G401 (cell line): ENCODE data around the gene ADSS1. TPM values are rescaled to one million over a fixed set of nuclear protein-coding genes. Genes with fewer than 3 reads are reported as not detected.

ENCODE experiments used
- DNase-seq: peaks from one replicate; pipeline ENCODE4 v3.0.0-alpha.2; 2015; ENCODE audit warnings: low spot score
- in situ Hi-C: cut with HindIII; loops from 2 replicates; pipeline ENCODE4 v1.10.0; 2016; ENCODE audit warnings: low sequenced_read_pairs, mixed read lengths
- total RNA-seq: library from RNA; depleted of rRNA; stranded (reverse); fragments of >200 nt; shearing (Covaris generic); gene quantifications from 2 replicates; pipeline ENCODE4 v1.2.3, GENCODE V29; 2014

ADSS1 gene
- total RNA-seq, 1 experiment from 2014 or later, result 19.5 TPM

DNA sequence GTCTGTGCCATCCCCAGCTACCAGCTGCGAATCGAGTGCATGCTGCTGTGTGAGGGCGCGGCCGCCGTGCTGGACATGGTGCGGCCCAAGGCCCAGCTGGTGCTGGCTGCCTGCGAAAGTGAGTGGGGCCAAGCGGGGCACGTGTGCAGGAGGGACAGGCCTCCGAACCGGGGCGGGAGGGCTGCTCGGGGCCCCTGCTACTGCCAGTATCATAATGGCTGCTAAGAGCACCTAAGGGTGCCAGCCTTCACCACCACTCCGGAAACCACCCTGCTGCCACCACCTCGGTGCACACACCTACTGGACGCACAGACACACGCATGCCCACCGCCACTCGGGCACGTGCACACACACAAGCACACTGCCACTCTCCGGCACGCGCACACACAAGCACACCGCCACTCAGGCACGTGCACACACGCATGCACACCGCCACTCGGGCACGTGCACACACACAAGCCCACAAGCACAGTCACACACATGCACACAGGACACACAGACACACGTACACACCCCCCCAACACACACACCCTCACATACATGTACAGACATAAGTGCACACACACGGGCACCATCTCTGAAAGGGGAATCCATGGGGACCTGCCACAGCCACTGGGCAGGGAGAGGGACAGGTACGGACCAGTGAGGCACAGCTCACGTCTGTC is 13.8 kb upstream of the ADSS1 start:
- DNase-seq, result no peak
- in situ Hi-C loops, result loop anchor here (10.0 kb wide), 1 partner anchor 225 kb away; no protein-coding TSS in a partner anchor

DNA sequence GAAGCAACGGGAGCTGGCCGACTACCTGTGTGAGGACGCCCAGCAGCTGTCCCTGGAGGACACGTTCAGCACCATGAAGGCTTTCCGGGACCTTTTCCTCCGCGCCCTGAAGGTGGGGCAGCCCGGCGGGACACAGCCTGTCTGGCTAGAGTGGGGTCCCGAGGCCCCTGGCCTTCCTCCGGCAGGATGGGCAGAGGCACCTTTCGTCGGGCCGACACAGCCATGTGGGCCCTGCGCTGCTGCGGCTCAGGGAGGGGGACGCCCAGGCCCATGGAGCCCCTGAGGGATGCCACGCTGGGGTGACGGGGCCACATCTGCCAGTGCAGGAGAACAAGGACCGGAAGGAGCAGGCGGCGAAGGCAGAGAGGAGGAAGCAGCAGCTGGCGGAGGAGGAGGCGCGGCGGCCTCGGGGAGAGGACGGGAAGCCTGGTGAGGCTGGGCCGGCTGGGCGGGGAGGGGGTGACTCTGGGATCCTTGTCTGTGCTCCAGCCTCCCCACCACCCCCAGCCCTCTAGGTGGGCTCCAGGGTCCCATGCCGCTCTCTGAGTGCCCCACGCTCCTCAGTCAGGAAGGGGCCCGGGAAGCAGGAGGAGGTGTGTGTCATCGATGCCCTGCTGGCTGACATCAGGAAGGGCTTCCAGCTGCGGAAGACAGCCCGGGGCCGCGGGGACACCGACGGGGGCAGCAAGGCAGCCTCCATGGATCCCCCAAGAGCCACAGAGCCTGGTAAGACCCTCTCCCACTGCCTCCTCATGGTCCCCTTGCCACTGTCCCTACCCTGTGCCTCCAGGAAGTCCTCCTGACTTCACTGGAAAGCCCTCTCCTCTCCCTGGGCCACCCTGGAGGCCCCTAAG is 10.9 kb upstream of the ADSS1 start:
- DNase-seq, result no peak
- in situ Hi-C loops, result loop anchor here (10.0 kb wide), 1 partner anchor 222 kb away; no protein-coding TSS in a partner anchor

DNA sequence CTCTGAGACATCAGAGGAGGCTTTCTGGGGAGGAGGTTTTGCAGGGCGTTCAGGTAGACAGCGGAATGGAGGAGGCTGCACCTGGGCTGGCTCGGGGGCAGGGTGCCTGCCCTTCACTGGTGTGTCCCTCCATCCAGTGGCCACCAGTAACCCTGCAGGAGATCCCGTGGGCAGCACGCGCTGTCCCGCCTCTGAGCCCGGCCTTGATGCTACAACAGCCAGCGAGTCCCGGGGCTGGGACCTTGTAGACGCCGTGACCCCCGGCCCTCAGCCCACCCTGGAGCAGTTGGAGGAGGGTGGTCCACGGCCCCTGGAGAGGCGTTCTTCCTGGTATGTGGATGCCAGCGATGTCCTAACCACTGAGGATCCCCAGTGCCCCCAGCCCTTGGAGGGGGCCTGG is 10.0 kb upstream of the ADSS1 start:
- in situ Hi-C loops, result loop anchor here (10.0 kb wide), 1 partner anchor 221 kb away; no protein-coding TSS in a partner anchor
- no peak for DNase-seq

DNA sequence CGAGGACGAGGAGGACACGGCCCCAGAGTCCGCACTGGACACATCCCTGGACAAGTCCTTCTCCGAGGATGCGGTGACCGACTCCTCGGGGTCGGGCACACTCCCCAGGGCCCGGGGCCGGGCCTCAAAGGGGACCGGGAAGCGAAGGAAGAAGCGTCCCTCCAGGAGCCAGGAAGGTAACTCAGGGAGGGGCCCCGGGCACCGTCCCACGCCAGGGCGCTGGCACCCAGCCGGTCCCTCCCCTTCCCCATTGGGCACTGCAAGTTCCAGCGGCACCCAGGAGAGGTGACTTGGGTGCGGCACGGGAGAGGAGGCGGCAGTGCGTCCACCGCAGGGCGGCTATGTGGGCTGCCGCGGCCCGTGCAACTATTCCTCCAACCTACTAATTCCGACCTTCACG is 9.3 kb upstream of the ADSS1 start:
- in situ Hi-C loops, result loop anchor here (10.0 kb wide), 1 partner anchor 220 kb away; no protein-coding TSS in a partner anchor
- DNase-seq, result no peak

DNA sequence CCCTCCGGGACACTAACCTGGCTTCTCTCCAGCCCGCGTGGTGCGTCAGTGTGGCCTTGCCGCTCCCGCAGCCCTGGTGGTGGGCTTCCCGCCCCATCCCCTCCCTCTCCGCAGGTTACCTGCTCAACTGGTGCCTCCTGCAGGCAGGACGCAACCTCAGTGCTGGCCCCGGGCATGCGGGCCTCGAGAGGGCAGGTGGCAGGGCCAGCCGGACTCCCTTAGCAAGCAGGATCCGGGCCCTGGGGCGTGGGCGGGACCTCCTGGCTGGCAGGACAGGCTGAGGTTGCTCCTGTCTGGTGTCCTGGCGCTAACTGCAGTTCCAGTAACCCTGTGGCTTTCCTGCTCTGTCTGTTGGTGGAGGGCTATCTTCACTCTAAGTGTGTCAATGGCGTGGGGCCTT is 8.6 kb upstream of the ADSS1 start:
- no peak for DNase-seq
- in situ Hi-C loops, result loop anchor here (10.0 kb wide), 1 partner anchor 219 kb away; no protein-coding TSS in a partner anchor

DNA sequence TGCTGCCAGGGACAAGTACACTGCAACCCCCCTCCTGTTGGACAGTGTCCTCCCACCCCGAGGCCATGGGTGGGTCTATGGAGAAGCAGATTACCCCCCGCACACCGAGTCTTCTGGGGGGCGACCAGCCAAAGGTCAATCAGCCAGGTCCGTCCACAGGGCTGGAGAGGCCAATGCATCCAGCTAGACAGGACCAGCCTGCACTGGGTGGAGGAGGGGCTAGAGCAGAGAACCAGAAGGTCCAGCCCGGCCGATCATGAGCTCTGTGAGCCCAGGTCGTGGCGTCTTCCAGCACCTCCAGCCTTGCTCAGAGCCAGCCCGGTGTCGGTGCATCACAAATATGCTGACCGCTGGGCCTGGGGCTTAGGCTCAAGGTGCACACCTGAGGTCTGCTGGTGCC is 8.2 kb upstream of the ADSS1 start:
- in situ Hi-C loops, result loop anchor here (10.0 kb wide), 1 partner anchor 219 kb away; no protein-coding TSS in a partner anchor
- DNase-seq, result no peak

DNA sequence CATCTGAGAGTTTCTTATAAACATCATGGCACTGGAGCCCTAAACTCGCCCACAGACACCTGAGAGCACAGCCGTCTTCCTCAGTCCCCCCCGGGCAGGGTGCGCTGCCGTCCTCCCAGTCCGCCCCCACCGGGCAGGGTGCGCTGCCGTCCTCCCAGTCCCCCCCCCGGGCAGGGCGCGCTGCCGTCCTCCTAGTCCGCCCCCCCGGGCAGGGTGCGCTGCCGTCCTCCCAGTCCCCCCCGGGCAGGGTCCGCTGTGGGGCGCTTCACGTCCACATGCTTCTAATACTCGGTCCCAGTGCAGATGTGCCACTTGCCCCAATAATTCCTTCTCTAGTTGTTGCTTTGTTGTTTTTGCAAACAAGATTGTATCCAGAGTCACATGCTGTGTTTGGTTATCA is 6.9 kb upstream of the ADSS1 start:
- DNase-seq, result no peak

DNA sequence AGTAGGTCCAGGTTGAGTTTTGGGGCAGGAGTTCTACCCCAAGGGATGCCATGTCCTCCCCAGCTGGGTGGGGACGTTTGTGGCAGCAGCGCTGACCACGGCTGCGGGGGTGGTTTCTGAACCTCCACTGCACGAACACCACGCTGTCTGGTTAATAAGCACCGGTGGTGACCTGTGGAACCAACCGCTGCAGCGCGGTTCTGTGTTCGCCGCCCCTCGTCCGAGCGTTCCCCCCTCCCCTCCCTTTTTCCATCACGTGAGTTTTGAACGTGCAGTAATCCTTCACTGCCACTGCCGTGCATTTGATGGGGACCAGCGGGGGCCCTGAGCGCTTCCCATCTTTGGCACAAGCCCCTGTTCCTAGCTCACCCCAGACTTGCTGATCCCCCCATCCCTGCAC is 6.4 kb upstream of the ADSS1 start:
- no peak for DNase-seq
- in situ Hi-C loops, result loop anchor here (10.0 kb wide), 1 partner anchor 217 kb away; no protein-coding TSS in a partner anchor

More for the DNA sequence above, 6.9 kb upstream of the ADSS1 start:
- in situ Hi-C loops, result loop anchor here (10.0 kb wide), 1 partner anchor 218 kb away; no protein-coding TSS in a partner anchor

DNA sequence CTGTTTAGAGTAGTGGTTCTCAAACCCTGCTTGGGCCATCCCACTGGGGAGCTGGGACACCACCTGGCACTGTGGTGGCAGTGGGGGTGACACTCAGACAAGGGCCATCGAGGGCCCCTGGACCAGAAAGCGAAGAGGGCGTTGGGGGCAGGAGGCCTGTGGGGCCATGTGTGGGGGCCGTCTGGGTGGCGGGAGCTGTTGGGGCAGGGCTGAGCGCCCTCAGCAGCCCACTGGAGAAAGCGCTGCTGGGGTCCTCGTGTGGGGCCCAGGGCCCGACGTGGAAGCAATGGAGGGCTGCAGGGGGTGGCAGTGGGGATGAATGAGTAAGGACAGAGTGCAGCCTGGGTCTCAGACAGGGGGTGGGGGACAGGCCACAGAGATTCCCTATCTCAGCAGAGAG is 5.9 kb upstream of the ADSS1 start:
- in situ Hi-C loops, result loop anchor here (10.0 kb wide), 1 partner anchor 217 kb away; no protein-coding TSS in a partner anchor

DNA sequence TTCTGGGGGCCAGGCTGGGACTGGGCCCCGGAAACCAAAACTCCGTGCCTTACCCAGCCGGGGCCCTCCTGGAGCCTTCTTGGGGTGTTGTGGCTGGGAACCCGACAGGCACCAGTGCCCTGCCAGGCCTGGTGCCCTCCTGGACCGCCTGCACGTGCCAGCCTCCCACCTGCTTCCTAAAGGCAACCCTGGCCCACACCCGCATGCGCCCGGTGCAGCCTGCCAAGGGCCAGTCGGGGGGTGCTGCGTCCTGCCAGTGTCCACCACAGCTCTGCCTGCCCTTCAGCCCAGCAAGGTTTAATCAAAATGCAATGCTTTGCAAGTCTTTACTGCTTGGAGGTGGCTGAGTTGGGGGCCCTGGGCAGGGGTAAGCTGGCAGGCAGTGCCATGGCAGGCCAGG is 5.2 kb upstream of the ADSS1 start:
- DNase-seq, result no peak
- in situ Hi-C loops, result loop anchor here (10.0 kb wide), 1 partner anchor 216 kb away; no protein-coding TSS in a partner anchor

More for the DNA sequence above, 5.9 kb upstream of the ADSS1 start:
- DNase-seq, result no peak

DNA sequence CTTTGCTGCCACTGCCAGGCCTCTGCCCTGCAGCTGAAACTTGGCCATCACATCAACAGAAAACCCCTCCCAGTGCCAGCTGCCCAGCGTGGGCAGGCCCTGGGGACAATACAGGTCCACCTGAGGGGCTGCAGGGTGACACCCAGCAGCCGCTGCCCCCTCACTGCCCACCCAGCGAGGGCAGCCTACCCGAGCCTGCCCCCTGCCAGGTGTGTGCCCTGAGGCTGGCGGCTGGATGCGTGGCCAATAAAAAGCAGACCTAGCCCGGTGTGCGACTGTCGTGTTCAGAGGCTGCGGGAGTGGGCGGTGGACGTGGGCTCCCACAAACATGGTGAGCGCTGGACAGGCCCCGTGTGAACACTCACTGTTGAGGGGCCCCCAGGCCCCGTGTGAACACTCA is 4.7 kb upstream of the ADSS1 start:
- no peak for DNase-seq
- in situ Hi-C loops, result loop anchor here (10.0 kb wide), 1 partner anchor 215 kb away; no protein-coding TSS in a partner anchor

DNA sequence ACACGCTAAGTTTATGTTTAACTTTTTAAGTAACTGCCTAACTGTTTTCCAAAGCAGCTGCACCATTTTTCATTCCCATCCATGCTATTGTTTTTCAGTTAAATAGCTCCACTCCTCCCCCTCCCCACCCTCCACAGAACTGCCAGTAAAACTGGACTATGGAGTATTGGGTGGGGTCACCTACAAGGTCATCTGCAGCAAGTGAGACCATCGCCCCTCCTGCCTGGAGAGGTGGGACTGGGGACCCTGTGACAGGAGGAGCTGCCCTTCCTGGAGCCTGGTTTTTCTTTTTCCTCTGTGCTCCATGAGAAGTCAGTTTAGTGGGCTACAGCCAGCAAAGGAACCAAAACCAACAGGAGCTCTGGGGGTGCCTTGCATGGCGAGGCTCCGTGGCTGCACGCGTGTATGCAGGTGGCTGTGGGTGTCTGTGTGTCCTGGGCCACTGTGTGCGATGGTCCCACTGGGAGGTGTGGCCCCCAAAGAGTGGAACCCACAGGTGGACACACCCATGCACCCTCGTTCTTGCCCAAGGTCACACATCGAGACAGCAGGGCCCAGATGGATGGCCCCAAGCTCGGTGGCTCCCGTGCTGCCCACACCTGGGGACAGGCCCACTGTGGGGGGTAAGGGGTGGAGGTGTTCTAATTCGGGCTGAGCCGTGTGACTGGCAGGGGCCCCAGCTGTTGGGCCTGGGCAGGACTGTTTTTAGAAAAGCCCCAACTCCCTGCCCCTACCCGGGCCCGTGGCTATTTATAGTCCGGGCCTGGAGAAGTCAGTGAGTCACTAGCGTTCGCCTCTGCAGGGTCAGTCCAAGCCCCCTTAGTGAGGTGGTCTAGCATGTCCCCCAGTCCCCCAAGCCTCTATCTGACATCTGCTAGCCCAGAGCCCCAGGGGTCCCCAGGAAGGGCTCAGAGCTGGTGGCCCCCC is 2.3 kb upstream of the ADSS1 start:
- no peak for DNase-seq
- in situ Hi-C loops, result no loop called here

DNA sequence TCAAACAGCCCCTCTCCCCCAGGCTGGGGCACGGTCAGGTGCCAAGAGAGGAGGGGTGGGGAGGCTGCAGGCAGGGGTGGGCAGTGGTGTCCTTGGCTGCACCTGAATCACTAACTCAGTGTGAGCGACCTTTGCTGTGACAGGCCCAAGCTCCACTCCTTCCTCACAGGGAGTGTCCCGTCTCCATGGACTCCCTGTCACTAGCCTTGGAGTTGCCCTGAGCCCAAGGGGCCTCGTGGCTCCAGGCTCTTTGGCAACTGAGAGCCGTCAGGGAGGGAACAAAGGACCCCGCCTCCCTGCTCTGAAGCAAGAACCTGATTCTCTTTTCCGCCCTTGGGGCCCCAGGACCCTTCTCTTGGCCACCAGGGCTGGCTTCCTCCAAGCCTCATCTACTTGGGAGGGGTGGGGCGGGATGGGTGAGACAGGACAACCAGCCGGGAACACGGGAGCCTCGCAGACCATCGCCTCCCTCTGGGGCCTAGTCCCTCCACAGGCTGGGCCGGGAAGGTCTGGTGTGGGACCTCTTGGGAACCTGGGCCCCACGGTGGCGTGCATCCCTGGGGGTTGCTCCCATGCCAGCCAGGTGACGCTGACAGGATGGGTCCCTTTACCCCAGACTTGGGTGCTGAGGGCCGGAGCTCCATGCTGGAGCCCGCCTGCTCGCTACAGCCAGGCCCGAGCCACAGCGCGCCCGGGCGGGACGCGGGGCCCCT is 935 bp upstream of the ADSS1 start:
- in situ Hi-C loops, result no loop called here

DNA sequence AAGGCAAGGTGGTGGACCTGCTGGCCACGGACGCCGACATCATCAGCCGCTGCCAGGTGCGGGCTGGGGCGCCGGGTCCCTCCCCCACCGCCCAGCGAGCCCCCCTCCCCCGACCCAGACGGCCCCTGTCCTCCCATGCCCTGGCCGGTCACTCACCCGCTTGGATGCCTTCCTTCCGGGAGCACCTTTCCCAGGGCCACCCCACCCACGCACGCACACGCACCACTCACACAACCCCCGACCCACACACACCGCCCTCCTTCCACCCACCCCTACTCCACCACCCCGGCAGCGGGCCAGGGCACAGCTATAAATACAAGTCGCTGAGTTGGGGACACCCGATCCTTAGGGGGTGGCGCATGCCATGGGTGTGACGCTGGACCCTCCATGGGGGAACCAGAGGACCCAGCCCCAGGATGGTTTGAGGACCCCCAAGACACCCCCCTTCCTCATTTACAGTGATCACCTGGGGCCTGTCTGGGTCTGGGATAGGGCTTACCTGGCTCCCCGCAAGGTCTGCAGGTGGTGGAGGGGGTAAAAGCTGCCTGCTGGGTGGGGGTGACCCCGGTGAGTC is 465 bp downstream of the ADSS1 start:
- no peak for DNase-seq
- in situ Hi-C loops, result no loop called here

More for the DNA sequence above, 935 bp upstream of the ADSS1 start:
- no peak for DNase-seq

DNA sequence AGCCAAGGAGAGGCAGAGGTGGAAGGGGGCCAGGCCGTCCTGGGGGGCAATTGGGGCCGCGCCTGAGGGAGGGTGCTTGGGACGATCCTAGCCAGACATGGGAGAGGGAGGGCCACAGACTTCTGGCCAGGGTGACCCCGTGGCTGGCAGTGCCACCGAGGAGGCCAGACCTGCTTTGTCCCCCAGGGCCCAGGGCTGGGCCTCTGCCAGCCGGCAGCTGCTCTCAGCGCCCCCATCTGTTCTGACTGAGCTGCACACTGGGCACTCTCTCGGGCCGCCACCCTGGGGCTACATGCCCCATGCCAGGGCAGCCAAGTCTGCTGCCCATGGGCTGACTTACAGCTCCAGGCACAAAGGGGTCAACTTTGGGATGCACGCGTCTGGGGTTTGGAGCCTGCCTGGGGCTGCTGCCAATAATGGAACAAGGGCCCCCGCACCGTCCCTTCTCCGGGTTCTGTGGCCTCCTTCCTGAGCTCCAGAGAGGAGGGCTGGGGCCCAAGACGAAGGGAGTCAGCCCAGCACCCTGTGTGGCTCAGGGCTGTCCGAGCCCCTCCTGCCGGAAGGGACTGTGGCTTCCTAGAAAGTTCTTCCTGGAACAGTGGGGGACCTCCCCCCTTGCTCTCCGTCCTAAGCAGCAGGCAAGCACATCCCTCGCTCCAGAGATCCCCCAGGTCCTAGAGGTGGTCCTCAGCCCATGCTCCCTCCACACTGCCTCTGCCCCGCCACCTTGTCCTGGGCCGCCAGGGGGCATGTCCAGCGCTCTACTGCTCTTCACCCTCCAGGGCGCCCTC is 1.1 kb downstream of the ADSS1 start:
- DNase-seq, result no peak
- in situ Hi-C loops, result no loop called here

DNA sequence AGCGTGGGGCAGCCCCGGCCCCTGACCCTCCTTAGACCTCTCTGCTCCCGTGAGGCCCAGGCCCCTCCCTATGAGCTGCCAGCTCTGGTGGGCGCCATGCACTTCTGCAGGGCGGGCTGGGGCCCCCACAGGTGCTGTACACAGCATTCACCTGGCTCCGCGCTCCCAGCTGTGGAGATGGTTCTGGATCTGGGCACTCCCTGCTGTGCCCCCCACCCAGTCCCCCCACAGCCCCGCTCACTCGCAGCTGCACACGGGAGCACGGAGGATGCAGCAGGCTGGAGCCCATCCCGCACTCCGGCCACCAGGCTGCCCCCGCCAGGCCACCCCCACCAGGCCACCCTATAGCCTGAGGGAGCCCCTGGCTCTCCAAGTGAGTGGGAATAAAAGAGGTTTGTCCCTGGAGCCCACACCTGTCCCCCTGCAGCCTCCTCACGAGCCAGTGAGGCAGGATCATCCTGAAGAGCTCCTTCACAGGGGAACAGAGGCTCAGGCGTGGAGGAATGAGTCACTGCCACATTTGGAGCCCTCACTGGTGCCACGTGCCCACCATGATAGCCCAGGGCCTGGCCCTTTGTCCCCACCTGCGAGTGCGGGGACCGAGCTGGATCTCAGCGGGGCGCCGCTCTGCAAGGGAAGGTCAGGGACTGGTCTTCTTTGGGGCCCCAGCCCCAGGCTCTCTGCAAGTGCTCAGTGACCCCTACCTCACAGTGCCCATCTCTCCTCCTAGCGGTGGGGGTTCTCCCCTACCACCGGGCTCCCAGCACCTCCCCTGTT is 1.9 kb downstream of the ADSS1 start:
- in situ Hi-C loops, result no loop called here
- DNase-seq, result no peak
